Stimulated activated CD4-positive, alpha-beta T cell treated with anti-CD3 and anti-CD28 coated beads, TNF-alpha, amount 100 ng/mL, for 24 hours (primary cell): ENCODE measurements around the gene GABRQ.

Experiments used
- DNase-seq, 3 experiments: peaks; one replicate each; pipeline ENCODE4 v3.0.0-alpha.2; 2020; ENCODE audit warnings: low read depth in 3 of 3

GABRQ gene

DNA sequence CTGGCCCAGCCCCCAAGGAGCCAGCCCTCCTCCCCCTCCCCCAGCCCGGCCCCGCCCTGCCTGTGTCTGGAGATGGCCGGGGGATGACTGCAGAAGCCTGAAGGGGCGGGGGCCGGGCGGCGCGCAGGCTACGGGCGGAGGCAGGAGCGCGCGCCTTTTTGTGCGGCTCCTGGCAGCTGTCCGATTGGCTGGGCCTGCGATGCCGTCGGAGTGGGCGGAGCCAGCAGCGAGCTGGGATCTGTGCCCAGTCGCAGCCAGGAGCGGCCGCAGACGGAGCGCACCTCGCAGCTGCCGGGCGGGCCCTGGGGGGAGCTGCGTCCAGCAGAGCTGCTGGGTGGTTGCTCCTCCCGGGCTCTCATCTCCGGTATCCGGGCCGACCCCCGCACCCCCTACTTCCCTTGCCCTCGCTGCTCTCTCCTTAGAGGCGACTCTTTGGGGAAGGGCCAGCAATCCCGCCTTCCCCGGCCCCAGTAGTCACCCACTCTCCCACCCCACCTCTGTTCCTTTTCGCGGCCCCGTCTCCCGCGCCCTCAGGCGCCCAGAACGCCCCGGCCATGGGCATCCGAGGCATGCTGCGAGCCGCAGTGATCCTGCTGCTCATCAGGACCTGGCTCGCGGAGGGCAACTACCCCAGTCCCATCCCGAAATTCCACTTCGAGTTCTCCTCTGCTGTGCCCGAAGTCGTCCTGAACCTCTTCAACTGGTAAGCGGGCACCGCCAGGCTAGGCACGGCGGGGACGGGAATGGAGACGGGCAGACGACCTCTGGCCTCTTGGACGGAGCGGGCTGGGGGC is at the start of gene GABRQ:
GABRQ (plus strand) TSS at position 247 of the 794 bp plus-strand sequence; CDS start at position 555, 308 bp downstream.
- DNase-seq, result peak in 1 of 3 experiments; percentile 15

DNA sequence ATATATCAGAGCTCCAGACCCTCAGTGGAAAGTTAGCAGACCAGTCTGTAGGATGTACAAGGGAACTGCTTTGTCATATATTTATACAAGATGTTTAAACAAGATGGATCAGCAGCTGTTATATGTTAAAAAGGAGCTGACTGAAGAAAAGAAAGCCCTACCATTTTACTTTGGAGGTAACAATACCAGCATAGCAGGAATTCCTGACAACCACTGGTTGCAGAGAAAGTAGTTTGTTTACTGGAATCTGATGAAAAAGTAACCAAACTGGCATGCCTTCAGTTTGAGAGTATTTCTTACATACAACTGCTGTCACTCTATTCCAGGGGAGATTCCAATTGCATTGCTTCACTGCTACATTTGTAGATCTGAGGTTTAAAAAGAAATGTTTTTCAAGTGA is 49.5 kb upstream of the GABRQ start:
- DNase-seq, result no peak

DNA sequence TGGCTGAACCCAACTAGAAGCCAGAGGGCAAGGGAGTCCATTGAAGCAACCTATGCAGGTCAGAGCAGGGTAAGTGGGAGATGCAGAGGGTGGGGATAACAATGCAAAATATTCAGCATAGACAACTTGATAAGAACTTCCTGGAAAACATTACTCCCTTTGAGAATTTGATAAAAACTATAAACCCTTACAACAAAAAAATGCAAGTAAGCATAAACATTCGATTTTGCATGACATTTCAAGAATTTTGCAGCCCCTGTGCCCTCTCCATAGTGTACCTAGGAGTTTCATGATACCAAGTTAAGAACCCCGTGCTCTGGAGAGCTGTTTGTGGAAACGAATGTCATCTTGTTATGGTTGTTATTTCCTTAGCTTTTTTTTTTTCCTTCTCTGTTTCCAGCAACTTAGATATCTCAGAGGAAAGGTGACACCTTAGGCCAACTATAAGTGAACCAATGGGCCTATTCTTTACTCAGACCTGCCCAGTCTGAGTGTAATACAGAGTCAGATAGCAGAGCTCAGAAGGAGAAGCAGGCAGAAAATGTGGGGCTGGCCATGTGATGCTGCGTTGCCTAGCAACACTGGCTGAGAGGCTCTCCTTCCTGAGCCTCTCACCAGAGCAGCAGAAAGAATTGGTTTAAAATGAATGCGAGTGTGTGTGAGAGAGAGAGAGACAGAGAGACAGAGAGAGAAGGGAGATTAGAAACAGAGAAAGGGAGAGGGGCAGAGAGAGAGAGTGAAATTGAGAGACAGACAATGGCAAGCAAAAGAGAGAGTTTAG is 36.7 kb upstream of the GABRQ start:
- no peak for DNase-seq

DNA sequence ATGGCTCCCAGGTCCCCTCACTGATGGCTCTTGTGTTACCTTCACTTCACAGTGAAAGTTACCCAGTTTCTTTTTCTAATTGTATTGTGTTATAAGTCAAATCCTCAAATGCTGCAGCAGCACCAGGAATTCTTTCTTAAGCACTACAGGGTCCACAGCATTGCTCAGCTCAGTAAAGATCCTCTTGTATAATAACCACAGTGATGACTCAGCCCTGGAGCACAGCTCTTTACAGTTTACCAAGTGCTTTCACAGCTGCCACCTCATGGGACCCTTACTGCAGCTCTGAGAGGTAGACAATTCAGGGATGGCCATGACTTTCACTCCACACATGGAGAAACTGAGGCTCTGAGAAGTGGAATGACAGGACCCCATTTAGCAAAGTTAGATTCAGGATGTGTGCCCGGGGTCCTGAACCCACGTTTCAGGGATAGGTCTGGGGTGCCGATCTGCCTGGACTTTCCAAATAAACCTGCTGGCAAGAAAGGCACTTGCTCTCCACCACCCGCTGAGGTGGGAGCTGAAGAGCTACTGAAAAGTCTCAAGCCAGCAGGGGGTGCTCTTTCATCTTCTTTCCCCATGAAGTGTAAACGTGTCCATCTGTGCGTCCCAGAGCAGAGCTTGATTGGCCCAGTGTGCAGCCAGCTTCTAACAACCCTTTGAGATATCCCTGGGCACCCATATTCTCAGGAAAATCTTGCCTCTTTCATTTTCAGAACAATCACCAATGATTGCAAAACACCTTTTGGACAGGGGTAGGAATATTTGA is 35.7 kb upstream of the GABRQ start:
- DNase-seq, result peak in 1 of 3 experiments; percentile 0

DNA sequence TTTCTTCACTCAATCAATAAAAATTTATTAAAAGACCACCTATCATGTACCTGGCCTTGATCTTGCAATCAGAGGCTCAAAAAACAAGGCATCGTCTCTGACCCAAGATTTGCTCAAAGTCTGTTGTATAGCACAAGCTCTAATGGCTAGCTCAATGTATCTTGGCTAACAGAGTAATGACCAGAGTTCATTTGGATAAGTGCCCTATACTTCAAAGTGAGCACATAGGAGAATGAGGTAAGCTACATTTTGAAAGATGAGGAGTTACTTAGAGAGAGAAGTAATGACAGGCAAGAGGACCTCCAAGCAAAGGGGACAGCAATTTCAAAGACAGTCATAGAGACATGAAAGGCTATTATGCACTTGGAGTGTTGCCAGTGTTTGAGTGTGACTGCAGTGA is 22.9 kb upstream of the GABRQ start:
- no peak for DNase-seq

DNA sequence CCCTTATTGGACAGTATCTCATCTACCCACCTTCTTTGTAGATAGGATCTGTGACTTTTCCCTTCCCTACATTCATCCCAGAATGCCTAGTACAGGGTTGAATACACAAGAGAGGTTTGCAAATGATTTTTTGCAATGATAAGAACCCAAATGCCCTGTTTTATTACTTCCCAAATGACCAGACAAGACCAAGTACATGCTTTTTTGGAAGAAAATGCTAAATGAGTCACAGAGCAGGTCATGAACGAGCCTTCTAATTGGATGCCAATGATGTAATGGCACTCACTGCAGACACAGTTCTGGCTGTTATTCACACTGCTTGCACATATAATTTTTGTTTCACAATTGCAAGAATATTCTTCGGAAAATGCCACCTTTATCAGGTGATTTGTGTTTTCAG is 17.8 kb upstream of the GABRQ start:
- DNase-seq, result no peak

DNA sequence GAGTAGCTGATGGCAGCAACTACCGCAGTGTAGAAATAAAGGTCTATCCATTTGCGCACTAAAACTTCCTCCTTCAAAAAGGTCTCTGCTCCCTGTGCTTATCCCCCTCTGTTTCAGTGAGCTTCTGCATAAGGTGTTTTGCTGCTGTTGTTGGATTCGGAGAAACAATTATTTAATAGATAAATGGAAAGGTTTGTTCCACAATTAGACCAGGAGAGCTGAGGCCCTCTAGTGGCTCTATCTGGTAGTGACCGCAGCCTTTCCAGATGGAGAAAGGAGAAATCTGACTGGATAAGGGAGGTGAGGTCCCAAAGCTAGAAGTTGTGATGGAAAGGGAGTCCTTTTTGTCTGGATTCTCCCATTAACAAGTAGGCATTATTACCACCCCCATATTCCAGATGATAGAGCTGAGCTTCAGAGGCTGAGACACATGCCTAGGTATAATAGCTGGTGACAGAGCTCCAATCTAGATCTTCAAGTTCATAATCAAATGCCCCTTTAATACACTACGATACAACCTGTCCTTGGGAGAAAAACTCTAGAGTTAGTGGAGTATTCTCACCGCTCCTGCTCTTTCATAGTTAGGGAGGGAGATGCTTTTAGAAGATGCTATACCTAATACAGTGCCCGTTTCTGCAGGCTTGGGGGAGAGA is 5.1 kb upstream of the GABRQ start:
- peak in 2 of 3 experiments; percentile 2 to 28 for DNase-seq

DNA sequence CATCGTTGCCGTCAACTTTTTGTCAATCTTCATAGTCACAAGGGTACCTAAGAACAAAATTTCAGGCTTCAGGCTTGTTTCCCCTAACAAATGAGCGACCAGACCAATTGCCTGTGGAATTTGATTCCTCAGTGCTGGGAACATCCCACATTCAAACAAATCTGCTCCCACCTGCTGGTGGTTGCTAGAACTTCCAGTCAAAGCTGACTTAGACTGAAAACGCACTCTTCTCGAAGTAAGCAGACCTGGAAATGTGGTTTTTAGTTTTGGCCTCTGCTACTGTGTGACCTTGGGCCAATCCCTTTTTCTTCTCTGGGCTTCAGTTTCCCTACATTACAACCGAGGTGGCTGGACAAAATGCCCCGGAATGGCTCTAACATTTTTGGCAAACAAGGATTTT is 1.8 kb upstream of the GABRQ start:
- DNase-seq, result no peak

DNA sequence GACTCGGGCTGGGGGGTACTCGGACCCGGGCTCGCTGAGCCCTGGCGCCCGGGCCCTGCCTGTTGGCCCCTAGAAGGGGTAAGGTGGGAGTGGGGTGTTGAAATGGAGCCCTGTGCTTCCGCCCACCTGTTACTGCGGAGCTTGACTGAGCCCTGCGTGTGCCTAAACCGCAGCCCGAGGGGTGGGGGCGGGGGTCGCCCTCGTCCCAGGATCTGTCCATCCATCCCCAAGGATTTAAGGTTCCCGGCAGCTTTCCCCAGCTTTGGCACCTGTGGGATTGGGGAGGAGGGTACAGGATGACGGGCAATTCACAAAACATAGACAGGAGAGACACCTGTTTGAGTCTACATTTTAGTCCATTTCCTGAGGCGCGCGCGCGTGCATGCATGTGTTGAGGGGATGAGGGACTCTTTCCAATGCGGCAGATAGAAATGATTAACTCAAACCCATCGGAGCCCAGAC is 779 bp downstream of the GABRQ start:
- DNase-seq, result no peak

DNA sequence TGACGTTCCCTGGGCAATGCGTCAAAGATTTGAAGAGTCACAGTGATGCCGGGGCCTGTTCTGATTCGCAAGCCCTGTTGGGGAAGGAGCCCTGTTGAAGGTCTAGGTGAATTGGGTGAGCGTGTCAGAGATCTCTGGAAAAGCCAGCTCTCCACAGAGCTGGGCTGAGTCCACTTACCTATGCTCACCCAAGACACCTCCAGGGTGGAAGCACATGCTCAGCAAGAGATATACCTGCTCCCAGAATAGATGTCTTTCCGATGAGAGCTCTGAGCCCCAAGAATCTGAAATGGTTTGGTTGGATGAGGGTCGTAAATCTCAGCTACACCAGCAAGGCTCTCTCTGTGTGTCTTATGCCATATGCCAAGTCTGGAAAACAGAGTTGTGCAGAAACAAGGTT is 1.7 kb downstream of the GABRQ start:
- no peak for DNase-seq

DNA sequence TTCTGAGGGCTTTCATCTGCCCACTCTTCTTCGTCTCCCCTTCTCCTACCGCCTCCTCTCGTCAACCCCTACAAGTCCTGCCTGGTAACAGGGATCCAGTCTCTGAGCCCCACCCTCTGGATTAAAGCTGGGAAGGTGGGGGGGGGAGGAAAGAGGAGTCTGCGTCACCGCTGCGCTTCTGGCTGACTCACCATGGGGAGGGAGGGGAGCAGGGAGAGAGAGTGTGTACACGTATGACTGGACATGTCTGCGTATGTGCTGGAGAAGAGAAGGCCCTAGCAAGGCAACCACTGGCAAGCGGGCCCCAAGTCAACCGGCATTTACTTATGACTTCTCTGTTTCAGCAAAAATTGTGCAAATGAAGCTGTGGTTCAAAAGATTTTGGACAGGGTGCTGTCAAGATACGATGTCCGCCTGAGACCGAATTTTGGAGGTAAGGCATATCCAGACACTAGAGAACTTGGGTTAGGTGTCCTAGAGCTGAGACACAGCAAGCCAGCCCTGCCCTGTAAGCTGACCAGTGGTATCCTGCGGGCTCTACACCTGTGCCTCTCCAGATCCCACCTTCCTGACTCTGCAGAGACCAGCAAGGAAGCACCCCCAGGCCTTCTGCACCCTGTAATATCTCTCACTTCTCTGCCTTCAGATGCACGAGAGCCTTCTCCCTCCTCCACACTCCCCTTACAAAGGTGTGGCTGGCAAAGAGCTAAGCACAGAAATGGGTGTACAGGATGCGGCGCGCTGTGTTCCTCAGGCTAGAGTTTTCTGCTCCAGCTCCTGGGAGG is 2.5 kb downstream of the GABRQ start:
- DNase-seq, result no peak

DNA sequence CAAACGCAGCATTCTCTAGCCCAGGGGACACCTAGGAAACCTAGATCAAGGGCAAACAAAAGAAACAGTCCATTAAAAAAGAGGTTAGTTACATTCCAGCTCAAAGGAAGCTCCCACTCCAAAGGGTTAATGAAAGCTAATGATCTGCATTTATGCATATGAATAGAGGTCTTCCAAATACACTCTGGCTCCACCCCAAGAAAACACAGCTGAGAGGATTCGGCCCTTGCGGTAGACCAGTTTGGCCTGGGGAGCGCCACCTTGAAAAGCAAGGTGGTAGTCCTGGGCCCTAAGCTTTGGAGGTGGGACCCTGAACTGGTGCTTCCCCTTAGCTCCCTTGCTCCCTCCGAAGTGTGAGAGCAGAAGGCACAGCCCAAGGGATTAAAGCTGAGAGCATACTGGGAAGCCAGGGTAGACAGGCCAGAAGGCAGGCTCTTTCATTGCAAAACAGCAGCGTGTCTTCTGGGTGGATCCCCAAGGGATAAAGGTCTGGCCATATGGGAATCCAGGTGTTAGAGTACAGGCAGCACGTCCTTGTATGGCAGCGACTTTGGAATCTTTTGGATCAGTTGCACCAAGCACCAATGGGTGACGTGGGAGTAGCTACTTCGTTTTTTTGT is 3.7 kb downstream of the GABRQ start:
- DNase-seq, result no peak

DNA sequence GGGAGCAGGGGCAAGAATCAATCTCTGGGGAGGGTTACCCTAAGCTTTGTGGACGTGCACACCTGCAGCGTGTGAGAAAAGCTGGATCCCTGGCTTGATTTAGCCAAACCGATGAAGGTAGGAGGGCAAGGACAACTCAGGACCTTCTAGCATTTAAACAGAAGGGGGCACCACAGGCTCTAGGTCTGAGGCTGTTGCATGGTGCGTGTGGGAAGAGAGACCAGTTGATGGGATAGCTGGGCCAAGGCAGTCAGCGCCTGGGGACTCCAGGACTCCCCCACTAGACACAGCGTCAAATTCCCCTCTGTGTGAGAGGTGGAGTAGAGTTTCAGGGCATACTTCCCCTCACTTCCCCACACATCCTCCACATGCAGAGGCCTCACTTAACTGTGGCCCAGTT is 4.3 kb downstream of the GABRQ start:
- DNase-seq, result no peak

DNA sequence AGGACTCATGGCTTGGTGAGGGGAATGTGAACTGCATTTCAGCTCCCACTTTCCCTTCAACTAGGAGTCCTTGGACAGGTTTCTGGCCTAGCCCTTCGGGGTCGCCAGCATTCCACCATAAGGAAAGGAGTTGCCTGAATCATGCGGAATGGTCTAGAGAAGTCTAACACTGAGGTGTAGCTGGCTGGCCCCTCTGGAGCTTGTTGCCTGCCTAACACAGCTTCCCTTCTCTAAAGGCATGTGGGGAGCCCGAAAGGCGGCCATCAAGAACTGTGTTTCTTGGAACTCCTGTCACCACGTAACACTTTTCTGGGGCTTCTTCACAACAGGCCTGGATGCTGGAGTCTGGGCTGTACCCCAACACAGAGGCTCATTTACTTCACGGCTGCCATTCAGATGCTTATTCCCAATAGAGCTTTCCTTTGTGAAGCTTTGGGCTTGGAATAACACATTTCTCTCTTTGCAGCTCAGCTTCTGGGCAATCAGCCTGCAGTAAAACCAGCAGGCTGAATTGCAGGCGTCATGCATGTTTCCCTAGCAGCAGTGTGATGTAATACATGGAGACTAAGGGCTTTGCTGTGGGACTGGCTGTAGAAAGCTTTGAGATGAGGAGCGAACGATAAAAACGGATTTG is 5.4 kb downstream of the GABRQ start:
- no peak for DNase-seq

DNA sequence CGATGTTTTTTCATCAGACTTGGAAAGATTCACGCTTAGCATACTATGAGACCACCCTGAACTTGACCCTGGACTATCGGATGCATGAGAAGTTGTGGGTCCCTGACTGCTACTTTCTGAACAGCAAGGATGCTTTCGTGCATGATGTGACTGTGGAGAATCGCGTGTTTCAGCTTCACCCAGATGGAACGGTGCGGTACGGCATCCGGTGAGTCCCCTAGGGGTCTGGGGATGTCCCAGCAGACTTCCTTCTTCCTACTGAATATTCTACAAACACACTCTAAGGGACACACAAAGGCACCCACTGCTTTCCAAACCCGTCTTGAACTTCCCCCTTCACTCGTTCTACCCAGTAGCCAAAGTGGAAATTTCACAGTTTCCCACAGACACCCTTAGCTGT is 9.3 kb downstream of the GABRQ start:
- no peak for DNase-seq

DNA sequence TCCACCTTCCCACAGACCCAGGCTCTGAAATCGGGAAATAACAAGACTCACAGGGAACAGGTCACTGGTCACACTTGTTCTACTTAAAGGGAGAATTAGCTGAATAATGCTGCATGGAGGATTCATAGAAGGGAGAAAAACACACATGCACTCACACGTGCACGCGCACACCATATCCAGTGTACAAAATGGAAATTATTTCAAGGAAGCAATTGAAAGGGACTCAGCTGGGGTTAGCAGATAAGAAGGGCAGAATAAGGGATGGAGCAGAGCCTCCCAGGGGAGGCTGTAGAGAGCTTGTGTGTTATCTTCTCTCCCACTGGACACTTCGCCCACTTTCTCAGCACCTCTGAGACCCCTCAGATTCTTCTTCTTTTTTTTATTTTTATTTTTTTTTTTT is 10.3 kb downstream of the GABRQ start:
- no peak for DNase-seq

DNA sequence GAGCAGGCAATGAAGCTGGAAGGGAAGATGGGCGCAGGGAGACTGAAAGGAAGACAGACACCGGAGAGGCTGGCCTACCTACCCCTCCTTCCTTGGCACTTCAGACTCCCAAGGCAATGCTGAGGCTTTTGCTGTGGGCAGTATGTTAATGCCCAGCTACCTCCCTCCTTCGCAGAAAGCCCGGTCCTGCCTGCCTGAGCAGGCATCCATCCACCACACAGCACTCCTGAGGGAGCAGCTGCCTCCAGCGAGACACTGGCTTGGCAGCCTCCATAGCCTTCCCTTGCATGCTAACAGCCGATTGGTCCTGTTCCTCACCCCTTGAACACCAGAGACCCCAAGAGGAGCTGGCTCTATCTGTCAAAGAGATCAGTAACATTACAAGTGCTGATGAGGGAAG is 14.4 kb downstream of the GABRQ start:
- no peak for DNase-seq

DNA sequence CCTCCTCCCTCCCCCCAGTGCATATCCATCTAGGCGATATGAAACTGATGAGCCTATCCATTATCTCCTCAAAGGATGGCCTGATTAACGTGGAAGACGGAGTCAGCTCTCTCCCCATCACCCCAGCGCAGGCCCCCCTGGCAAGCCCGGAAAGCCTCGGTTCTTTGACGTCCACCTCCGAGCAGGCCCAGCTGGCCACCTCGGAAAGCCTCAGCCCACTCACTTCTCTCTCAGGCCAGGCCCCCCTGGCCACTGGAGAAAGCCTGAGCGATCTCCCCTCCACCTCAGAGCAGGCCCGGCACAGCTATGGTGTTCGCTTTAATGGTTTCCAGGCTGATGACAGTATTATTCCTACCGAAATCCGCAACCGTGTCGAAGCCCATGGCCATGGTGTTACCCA is 14.8 kb downstream of the GABRQ start:
- DNase-seq, result no peak

DNA sequence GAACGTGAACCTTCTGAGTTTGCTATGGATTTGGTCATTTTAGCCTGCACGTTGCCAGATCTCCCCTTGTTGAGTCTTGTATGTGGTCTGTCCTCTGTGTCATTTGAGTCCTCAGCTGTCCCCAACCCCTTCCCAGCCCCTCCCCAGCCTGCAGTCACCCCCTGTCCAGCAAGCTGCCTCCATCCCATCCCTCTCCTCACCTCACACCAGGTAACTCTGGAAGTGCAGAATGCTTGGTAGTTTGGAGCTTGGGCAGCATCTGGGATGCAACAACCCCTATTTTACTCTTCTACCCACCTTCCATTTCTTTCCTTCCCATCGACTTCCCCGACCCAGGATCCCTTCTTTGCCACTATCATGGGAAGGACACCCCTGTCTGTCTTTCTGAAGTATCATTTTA is 18.4 kb downstream of the GABRQ start:
- no peak for DNase-seq

DNA sequence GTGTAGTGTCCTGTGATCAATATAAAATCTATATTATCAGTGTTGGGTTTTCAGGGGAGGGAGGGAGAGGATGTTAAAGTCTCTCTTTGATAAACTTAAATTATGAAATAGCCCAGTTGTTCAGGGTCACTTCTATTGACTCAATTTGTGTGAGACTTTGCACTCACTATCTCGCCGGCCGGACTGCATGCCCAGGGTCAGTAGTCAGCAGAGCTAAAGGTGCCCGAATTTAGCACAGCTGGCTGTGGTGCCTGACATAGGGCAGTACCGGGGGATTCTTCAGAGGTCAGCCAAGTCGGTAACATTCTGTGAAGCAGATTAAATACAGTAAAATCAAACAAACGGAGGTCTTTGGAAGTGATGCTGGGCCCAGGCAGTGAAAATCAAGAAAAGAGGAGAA is 19.2 kb downstream of the GABRQ start:
- no peak for DNase-seq
